ENCODE data around the gene C1orf53. TPM values are rescaled to one million over a fixed set of nuclear protein-coding genes. Genes with fewer than 3 reads are reported as not detected.

C1orf53 gene
- total and polyA plus RNA-seq, 2 of the 13 experiments (the other 11 are each of a cell fraction or from before 2014, with no cell fraction given), result 5.8 to 10.1 TPM

- no peak for ATAC-seq
- WGBS (ENCODE audit: low lambda C conversion rate), result 82% methylated on average over 15 of the region's 15 CpGs
These were observed 26.5 kb downstream of the C1orf53 start for GRCh38 chr1:197928849-197929336.

More at GRCh38 chr1:197928849-197929336, 26.5 kb downstream of the C1orf53 start:
- Histone ChIP-seq H4K20me1 (ENCODE audit: insufficient read depth, low read length) (no peaks in the 10 kb centered on the region), H3K9me3 (ENCODE audit: low read length) (no peaks in the 10 kb centered on the region), H3K27me3 (ENCODE audit: control insufficient read depth in 1 of 2, insufficient read depth in 2 of 2, low read length in 2 of 2) (no peaks in the 10 kb centered on the region; a peak in 1 of 5 replicates), H3K4me1 (ENCODE audit: insufficient read depth, low read length) (no peaks in the 10 kb centered on the region), H3K4me2 (ENCODE audit: low read depth, low read length) (no peak overlapping the region), H3K36me3 (replicated peaks in 1 of 2; ENCODE audit: control insufficient read depth in 1 of 2, insufficient read depth in 2 of 2, low read length in 2 of 2) (no peaks in the 10 kb centered on the region), H3K9ac (ENCODE audit: insufficient read depth, low read depth, low read length) (no peak overlapping the region), H3K4me3 (replicated peaks in 1 of 3; ENCODE audit: insufficient read depth in 1 of 3, low read depth in 2 of 3, low read length in 3 of 3) (no peak overlapping the region), H3K79me2 (ENCODE audit: insufficient read depth, low read length) (no peaks in the 10 kb centered on the region), H2AFZ (ENCODE audit: low read length) (no peak overlapping the region), H3K27ac (ENCODE audit: extremely low read length, insufficient read depth, low read length) (no peak overlapping the region)
- DNase-seq (ENCODE audit: low spot score) (no peak), FAIRE-seq (no peak)
- no TSS peak for BruUV-seq (replicated peaks)
- intact Hi-C loops (cut with micrococcal nuclease; ENCODE audit: unreplicated experiment) (loop anchor here (5.0 kb wide), 1 partner anchor 538 kb away; no protein-coding TSS in a partner anchor), in situ Hi-C loops (cut with HindIII; ENCODE audit: extremely low pct_ligation_motif_present, low pct_unique_long_range_greater_than_20kb) (no loop called here)
- ChIA-PET POLR2A (no interaction called here), CTCF (ENCODE audit: low intra/inter-chr PET ratio, low total read pairs) (no interaction called here)
- no peak for TF ChIP-seq BATF2 (CRISPR knock-in tag; IDR thresholded peaks at IDR 0.05)
- no peak for TF ChIP-seq RFX3 (CRISPR knock-in tag; IDR thresholded peaks at IDR 0.05)
- no peak for TF ChIP-seq ELK4 (CRISPR knock-in tag; IDR thresholded peaks at IDR 0.05; ENCODE audit: borderline replicate concordance)
- no peak for TF ChIP-seq ZNF724P (CRISPR knock-in tag; IDR thresholded peaks at IDR 0.05; ENCODE audit: borderline replicate concordance)
- no peak for TF ChIP-seq ATAD3A (CRISPR knock-in tag; IDR thresholded peaks at IDR 0.05)
- no peak for TF ChIP-seq MBD4 (IDR thresholded peaks at IDR 0.05; ENCODE audit: borderline replicate concordance, low read length)
- TF ChIP-seq ZNF230 (CRISPR knock-in tag; IDR thresholded peaks at IDR 0.05), result no peak
- TF ChIP-seq ZNF430 (CRISPR knock-in tag; IDR thresholded peaks at IDR 0.05), result no peak

Data from HepG2 (cell line).